ENCODE results near the gene TNIP1.

Gene TNIP1

DNA sequence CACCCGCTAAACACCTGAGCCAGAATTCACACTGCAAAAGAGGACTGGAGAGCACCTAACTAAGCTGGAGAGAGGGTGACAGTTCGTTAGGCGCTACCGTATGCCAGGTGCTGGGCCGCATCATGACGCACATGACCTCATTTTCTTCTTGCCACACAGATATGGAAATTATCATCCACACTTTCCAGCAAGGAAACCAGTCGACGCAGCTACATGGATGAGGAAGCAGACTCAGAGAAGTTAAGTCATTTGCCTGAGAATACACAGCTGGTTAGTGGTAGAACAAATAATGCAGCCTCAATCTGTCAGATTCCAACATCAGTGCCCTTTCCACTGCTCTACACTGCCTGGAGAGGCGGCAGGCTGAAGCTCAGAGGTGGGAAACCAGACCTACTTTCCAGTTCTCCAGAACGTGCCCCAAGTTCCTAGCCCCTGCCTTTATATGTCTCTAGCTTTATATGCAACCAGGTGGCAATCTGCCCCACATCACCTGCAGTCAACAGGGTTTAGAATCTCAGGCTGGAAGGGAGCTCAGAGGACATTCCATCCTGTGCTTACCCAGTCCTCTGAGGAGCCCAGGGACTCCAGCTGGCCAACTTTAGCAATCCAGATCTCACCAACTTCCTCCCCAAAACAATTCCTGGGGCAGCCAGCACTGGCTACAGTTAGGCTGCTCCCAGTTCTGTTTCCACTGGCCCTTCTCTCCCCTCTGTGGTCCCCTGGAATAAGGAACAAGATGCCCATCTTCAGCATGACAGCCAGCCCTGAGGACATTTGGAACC lies 8.8 kb downstream of the TNIP1 start:
- no peak for DNase-seq
- in situ Hi-C loops (cut with HindIII; ENCODE audit: low pct_ligation_motif_present, low pct_unique_long_range_greater_than_20kb, low sequenced_read_pairs): no loop called here

GRCh38 chr5:151071021-151071420 lies 9.8 kb downstream of the TNIP1 start:
- DNase-seq: no peak
- in situ Hi-C loops (cut with HindIII; ENCODE audit: low pct_ligation_motif_present, low pct_unique_long_range_greater_than_20kb, low sequenced_read_pairs): no loop called here

DNA sequence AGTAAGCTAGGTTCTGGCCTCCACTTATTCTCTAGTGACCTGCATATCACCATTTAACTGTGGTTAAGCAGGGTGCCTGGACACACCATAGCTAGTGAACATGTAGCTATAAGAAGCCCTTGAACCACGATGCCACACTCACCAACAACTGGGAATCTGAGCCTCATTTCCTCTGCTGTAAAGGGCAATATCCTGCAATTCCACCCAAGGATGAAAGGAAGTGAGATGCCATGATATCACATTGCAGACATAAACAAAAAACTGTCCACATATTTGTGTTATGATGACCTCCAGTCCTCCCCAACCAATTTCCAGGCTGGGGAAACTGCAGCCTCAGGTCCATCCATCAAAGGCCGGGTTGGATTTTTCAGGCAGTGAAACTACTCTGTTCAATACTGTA lies 10.4 kb downstream of the TNIP1 start:
- no peak for DNase-seq
- in situ Hi-C loops (cut with HindIII; ENCODE audit: low pct_ligation_motif_present, low pct_unique_long_range_greater_than_20kb, low sequenced_read_pairs): no loop called here

DNA sequence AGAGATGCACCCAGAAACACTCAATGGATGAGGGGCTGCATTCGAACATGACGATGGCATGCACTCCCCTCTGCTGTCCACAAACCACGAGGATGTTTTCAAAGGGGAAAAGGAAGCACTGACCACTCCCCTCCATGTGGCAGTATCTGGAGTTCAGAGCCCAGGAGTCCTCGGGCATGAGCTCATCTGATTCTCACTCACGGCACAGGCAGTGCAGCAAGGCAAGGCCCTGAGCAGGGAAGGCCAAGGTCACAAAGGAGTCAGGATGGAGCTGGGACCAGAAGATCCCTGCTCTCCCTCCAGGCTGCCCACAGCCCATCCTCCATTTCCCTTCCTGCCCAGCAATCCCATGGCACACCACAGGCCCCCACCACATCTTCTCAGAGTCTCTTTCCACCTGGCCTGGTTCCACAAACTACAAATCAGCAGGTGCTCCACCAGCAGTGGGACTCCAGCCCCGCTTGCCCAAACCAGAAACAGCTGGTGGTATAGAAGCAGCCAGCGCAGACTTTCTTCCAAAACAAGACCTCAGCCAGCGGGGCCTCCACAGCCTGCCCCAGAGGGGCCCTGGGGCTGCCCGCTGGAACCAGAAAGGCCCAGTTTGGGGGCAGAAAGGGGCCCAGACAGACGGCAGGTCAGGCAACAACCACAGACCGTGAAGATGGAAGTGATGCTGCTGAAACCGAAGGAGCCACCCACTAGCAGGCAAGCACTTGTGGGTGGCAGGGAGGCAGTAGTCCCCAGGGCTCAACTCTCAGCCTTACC lies 12.2 kb downstream of the TNIP1 start:
- DNase-seq: no peak
- in situ Hi-C loops (cut with HindIII; ENCODE audit: low pct_ligation_motif_present, low pct_unique_long_range_greater_than_20kb, low sequenced_read_pairs): no loop called here

- in situ Hi-C loops (cut with HindIII; ENCODE audit: low pct_ligation_motif_present, low pct_unique_long_range_greater_than_20kb, low sequenced_read_pairs): no loop called here
- DNase-seq: no peak
Observed at GRCh38 chr5:151067632-151068432, 13.0 kb downstream of the TNIP1 start.

DNA sequence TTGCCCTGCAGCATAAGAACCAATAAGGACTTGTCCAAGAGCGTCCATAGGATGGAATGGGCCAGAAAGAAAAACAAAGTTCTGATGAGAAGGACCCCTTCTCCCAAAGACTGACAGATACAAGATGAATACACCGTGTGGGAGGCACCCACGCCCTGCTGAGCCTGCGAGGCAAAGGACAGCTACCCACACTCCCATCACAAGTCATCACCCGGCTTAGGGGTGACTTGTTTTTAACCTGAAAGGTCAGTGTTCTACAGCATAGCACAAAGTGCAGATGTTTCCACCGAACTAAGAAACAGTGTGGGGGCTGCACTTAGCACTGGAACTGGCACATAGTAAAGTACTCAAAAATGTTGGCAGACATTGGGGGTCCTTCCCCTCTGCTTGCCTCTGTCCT lies 13.9 kb downstream of the TNIP1 start:
- in situ Hi-C loops (cut with HindIII; ENCODE audit: low pct_ligation_motif_present, low pct_unique_long_range_greater_than_20kb, low sequenced_read_pairs): no loop called here
- DNase-seq: no peak

DNA sequence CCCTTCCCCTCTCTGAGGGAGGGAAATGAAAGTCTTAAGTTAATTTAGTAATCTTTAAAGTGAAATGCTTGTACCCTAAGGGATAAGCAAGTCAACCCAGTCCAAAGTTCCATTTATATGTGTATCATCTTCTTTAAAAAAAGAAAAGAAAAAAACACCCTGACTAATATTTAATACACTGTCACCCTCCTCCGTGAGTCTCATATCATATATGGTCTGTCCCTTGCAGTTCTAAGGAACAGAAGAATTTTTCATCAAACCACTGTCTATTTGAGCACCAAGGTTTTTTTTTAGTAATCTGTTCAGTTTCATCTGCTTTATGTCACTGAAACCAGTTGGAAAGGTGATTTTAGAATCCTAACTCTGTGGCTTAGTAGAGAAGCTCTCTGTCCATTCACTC lies 15.2 kb downstream of the TNIP1 start:
- in situ Hi-C loops (cut with HindIII; ENCODE audit: low pct_ligation_motif_present, low pct_unique_long_range_greater_than_20kb, low sequenced_read_pairs): no loop called here

DNA sequence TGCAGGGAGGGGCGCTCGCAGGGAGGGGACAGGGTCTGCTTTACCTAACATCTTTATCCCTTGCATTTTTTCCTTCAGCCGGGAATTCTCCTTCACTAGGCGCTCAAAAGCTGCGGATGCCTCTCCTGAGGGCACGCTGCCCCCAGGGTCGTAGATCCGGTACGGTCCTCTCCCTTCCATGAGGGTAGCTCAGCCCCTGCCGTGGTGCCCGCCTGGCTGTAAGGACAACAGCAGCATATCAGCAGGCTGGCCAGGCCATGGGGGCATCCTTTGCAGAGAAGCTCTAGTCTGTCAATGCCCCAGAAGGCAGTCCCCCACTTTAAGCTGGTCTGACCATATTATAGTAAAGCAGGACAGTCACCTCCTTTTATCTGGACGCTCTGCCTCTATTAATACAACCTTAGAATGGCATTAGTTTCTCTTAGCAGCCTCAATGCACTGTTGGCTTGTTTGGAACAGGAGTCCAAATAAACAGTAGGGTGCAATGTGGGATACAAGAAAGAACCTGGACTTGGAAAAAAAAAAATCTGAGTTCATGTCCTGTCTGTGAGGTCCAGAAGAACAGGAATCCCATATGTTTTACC lies 15.8 kb downstream of the TNIP1 start:
- in situ Hi-C loops (cut with HindIII; ENCODE audit: low pct_ligation_motif_present, low pct_unique_long_range_greater_than_20kb, low sequenced_read_pairs): no loop called here
- no peak for DNase-seq

More for the DNA sequence above, 15.2 kb downstream of the TNIP1 start:
- DNase-seq: no peak

- in situ Hi-C loops (cut with HindIII; ENCODE audit: low pct_ligation_motif_present, low pct_unique_long_range_greater_than_20kb, low sequenced_read_pairs): no loop called here
Observed at GRCh38 chr5:151063142-151063989, 17.5 kb downstream of the TNIP1 start.

GRCh38 chr5:151062405-151063141 lies 18.3 kb downstream of the TNIP1 start:
- no peak for DNase-seq
- in situ Hi-C loops (cut with HindIII; ENCODE audit: low pct_ligation_motif_present, low pct_unique_long_range_greater_than_20kb, low sequenced_read_pairs): no loop called here

More at GRCh38 chr5:151063142-151063989, 17.5 kb downstream of the TNIP1 start:
- peak; percentile 71 for DNase-seq

- in situ Hi-C loops (cut with HindIII; ENCODE audit: low pct_ligation_motif_present, low pct_unique_long_range_greater_than_20kb, low sequenced_read_pairs): no loop called here
- no peak for DNase-seq
Observed at GRCh38 chr5:151060742-151061141, 20.1 kb downstream of the TNIP1 start.

DNA sequence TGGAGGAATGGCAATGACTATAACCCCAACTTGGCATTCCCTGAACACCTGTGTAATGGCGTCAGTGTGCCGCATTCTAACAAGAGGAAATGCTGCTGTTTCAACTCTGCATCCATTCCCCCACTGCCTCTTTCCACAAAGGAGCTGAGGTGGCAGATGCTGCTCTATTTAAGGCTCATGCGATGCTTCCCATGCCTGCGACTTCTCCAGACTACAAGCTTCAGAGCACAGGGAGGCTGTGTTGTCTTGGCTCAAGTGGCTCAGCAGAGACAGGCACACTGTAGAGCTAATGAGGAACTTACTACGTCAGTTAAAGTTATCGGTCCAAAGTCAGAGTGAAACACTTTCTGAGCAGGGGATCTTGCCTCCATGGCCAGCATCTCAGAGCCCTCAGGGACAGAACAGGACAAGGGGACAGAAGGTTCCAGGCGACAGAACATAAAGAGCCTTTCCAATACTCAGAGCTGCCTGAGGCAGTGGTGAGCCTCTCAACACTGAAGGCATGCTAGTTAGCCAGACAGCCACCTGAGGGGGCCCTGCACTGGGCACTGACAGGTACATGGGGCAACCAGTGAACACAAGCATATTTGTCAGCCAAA lies 21.8 kb downstream of the TNIP1 start:
- in situ Hi-C loops (cut with HindIII; ENCODE audit: low pct_ligation_motif_present, low pct_unique_long_range_greater_than_20kb, low sequenced_read_pairs): no loop called here
- DNase-seq: peak; percentile 76

GRCh38 chr5:151058301-151058700 lies 22.5 kb downstream of the TNIP1 start:
- DNase-seq: no peak
- in situ Hi-C loops (cut with HindIII; ENCODE audit: low pct_ligation_motif_present, low pct_unique_long_range_greater_than_20kb, low sequenced_read_pairs): no loop called here

GRCh38 chr5:151056379-151057325 lies 24.2 kb downstream of the TNIP1 start:
- no peak for DNase-seq
- in situ Hi-C loops (cut with HindIII; ENCODE audit: low pct_ligation_motif_present, low pct_unique_long_range_greater_than_20kb, low sequenced_read_pairs): no loop called here

DNA sequence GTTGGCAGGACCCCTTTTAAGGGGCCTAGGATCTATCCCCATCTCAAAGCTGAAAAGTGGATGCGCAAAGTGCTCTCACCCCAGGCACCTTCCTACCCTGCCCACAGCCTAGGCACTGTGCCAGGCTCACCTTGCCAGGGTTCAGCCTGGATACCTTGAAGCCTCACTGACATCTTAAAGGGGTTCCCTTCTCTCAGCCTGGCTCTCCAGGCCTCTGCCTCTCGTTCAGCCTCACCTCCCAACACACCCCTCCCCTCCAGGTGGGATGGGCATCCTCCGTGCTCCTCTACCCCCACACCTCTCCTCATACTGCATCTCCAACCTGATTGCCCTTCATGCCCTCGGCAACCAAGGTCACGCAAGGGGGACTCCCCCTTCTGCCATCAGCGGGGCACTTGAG lies 25.5 kb downstream of the TNIP1 start:
- in situ Hi-C loops (cut with HindIII; ENCODE audit: low pct_ligation_motif_present, low pct_unique_long_range_greater_than_20kb, low sequenced_read_pairs): no loop called here
- DNase-seq: no peak

- in situ Hi-C loops (cut with HindIII; ENCODE audit: low pct_ligation_motif_present, low pct_unique_long_range_greater_than_20kb, low sequenced_read_pairs): no loop called here
- no peak for DNase-seq
Observed at GRCh38 chr5:151054709-151055108, 26.1 kb downstream of the TNIP1 start.
